NCI-H2196 (cell line): ENCODE results near the gene MEFV.
"Not testable (repeated sequence)": the region's sequence is repeated elsewhere in the genome, so short reads cannot be mapped to it uniquely, and the experiment has no call there.

Experiments used
- DNase-seq: peaks from one replicate; lab custom pipeline; 2025; ENCODE audit not compliant: unreplicated experiment; lab: John Stamatoyannopoulos, UW

Gene MEFV

GRCh38 chr16:3223913-3224515 lies 32.4 kb downstream of the MEFV start:
- no peak for DNase-seq

- DNase-seq, result no peak
Measured at GRCh38 chr16:3220839-3221238, 35.6 kb downstream of the MEFV start.

- DNase-seq, result no peak
Measured at GRCh38 chr16:3216263-3216640, 40.2 kb downstream of the MEFV start.

DNA sequence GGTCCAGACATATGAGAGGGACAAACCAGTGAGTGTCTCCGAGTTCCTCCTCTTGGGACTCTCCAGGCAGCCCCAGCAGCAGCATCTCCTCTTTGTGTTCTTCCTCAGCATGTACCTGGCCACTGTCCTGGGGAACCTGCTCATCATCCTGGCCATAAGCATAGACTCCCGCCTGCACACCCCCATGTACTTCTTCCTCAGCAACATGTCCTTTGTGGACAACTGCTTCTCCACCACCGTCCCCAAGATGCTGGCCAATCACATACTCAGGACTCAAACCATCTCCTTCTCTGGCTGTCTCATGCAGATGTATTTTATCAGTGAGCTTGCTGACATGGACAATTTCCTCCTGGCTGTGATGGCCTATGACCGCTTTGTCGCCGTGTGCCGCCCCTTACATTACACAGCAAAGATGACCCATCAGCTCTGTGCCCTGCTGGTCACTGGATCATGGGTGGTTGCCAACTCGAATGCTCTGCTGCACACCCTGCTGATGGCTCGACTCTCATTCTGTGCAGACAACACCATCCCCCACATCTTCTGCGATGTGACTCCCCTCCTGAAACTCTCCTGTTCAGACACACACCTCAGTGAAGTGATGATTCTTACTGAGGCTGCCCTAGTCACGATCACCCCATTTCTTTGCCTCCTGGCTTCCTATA lies 40.7 kb downstream of the MEFV start:
- DNase-seq, result no peak

- DNase-seq, result no peak
Measured at GRCh38 chr16:3214904-3215600, 41.4 kb downstream of the MEFV start.

DNA sequence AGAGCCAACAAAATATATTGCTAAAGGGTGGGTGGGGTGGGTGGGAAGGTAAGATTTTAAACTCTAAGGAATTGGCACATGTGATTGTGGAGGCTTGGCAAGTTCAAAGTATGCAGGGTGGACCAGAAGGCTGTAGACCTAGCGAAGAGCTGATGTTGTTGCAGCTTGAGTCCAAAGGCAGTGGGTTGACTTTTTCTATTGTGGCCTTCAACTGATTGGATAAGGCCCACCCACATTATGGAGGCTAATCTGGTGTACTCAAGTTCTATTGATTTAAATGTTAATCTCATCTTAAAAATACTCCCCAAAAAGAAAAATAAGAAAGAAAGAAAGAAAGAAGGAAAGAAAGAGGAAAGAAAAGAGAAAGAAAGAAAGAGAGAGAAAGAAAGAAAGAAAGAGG lies 43.9 kb downstream of the MEFV start:
- DNase-seq, result no peak

GRCh38 chr16:3212006-3212405 lies 44.4 kb downstream of the MEFV start:
- no peak for DNase-seq

DNA sequence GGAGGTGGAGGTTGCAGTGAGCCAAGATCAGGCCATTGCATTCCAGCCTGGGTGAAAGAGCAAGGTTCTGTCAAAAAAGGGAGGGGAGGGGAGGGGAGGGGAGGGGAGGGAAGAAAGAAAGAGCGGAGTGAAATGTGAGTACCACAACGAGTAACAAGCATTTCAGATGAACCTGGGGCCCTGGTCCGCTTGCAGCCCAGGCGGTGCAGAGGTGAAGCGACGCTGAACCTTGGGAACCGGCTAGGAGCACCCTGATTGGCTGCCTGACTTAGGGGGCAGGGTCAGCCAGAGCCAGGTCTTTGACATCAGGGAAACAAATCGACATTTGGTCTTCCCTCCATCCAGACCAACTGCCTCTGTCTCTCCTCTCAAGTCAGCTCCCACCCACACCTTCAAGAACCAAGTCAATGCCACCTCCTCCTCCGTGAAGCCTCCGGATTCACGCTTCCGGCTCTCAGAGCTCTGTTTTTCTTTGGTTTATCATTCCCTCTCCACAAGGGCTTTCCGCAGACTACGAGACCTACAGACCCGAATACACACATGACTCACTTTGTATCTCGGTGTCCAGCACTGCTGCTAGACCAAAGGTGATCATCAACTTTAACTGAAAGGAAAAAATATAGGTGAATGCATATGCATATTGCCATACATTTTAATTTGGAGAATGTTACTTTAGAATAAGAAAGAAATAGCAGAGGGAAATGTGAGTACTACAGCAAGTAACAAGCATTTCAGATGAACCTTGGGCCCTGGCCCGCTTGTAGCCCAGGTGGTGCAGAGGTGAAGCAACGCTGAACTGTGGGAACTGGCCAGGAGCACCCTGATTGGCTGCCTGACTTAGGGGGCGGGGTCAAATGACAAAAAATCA lies 49.1 kb downstream of the MEFV start:
- no peak for DNase-seq

- DNase-seq, result not testable (repeated sequence)
Measured at GRCh38 chr16:3205939-3206338, 50.5 kb downstream of the MEFV start.

- DNase-seq, result no peak
Measured at GRCh38 chr16:3202903-3203539, 53.4 kb downstream of the MEFV start.

- DNase-seq, result no peak
Measured at GRCh38 chr16:3198334-3199072, 57.9 kb downstream of the MEFV start.

DNA sequence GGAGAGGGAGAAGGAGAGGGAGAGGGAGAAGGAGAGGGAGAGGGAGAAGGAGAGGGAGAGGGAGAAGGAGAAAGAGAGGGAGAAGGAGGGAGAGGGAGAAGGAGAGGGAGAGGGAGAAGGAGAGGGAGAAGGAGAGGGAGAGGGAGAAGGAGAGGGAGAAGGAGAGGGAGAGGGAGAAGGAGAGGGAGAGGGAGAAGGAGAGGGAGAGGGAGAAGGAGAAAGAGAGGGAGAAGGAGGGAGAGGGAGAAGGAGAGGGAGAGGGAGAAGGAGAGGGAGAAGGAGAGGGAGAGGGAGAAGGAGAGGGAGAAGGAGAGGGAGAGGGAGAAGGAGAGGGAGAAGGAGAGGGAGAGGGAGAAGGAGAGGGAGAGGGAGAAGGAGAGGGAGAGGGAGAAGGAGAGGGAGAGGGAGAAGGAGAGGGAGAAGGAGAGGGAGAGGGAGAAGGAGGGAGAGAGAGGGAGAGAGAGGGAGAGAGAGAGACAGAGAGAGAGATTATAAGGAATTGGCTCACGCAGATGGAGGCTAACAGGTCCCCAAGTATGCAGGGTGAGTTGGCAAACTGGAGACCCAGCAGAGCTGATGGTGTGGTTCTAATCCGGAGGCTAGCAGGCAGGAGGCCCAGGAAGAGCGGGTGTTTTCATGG lies 58.6 kb downstream of the MEFV start:
- DNase-seq, result not testable (repeated sequence)

DNA sequence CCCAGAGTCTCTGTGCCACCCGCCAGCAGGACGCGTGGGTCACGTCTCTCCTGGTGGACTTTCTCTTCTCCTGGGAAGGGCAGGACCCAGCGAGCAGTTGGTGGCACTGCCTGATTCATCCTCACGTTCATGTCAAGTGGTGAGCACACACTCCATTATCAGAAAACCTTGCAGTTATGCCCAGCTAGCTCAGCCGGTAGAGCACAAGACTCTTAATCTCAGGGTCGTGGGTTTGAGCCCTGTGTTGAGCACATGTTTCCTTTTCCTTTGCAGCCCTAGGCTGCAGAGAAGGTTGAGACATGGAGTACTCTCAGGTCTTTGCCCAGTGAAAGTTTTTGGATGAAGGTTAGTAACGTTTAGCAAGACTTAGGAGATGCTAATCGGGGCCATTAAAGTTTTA lies 60.5 kb downstream of the MEFV start:
- DNase-seq, result no peak

DNA sequence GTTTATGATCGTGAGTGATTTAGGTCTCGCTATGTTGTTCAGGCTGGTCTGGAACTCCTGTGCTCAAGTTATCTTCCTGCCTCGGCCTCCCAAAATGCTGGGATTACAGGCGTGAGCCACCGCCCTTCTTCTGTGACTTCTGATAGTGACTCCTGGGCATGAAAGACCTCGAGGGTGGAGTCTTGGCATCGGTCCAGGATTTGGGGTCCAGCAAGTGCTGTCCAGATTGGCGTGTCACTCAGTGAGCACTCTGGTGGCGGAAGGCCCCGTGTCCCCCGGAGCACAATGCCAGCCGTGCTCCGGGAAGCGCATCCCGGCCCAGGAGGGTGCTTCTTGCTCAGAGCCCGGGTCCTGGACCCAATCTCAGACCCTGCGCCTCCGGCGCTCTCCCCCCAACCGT lies 61.6 kb downstream of the MEFV start:
- no peak for DNase-seq

DNA sequence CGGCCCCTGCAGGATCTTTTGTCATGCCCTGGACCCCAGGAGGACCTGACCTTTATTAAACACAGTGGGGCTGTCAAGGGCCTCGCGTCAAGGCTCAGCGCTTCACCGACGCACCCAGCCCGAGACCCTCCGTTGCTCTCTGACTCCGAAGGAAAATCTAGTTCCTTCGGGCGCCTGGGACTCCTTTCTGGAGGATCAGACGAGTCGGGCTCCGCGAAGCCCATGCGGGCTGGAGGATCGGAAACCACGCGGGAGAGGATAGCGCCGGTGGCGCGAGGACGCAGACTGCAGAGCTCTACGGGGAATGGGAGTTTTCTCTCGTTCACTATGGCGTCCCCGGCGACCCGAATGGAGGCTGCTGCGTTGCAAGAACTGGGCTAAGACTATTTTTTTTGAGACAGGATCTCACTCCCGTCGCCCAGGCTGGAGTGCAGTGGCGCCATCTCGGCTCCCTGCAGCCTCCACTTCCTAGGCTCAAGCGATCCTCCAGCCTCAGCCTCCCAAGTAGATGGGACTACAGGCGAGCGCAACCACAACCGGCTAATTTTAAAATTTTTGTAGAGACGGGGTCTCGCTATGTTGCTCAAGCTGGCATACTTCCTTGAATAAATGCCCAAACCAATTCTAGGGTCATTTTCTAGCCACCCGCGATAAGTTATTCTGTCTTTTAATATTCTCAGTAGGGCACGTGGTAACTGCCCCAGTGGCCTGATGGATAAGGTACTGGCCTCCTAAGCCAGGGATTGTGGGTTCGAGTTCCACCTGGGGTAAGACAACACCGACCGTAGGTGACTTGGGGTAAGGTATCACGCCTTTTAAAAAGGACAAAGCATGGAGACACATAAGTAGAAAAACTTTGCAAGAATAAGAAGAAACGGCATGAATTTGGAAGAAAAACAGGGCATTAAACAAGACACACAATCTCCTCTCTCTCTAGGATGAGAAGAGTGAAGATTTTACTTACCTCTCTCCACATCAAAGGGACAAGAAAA lies 62.9 kb downstream of the MEFV start:
- no peak for DNase-seq

DNA sequence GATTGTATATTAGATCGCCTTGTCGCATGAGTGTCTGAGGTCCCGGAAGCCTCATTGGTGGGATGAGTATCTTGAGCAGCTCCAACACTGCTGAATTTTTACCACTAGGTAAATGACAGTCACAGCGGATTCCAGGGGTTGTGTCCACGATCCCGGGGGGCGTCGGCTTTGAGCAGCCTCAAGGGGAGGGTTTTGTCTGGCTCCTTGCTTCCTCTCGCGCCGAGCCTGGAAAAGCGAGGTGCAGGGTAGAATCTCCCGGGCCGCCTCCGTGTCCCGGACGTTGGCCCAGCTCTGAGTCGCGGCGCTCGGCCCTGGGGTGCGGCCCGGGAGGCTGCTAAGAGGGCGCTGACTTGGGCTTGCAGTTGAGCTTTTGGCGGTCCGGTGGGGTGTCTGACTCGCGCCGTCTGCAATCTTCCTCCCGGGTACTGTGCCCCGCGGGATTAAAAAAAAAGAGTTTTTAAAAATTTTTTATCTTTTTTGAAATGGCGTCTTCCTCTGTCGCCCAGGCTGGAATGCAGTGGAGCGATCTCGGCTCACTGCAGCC lies 63.9 kb downstream of the MEFV start:
- DNase-seq, result no peak
